CD4-positive, alpha-beta T cell treated with Interferon gamma for 1 hour (primary cell): ENCODE results near the gene OXER1.

ENCODE experiments used
- DNase-seq: peaks from one replicate; pipeline ENCODE4 v3.0.0-alpha.2; 2020

The OXER1 gene

DNA sequence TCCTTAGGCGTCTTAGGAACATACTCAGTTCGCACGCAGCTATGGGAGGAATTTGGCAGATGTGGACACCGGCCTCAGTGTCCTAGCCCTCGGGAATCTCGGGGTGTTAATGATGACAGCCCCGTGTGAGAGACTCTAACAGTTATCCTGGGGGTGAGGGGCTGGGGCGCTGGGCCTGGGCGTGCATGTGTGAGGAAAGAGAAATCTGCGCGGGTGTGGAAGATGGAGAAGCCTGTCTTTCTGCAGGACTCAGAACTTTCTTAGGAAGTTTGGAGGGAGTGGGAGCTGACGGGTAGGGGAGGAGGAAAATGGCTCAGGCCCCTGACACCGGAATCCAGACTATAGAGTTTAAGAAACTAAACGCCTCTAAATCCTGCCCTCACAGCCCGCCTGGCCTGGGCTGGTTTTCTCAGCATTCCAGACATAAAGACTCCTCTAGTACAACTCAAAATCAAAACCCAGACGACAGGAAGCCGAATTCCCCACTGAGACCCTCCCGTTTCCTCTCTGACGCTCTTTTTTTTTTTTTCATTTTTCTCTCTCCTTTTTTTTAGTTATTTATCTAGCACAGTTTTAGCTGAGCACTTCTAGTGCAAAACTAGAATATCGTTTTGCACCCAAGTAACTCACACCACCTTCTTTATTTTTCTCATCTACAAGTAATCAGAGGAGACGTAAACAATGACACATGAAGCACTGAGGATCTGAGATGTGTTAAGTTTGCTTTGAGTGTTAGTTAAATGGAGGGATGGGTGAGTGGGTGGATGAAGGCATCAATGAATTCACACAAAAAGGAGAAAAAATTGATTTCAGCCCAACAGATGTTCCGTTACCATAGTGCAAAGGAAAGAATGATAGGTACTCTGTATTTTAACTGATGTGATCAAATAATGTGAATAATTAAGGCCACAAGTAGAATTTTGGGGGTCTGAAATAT is 29.7 kb upstream of the OXER1 start:
- DNase-seq, result no peak

DNA sequence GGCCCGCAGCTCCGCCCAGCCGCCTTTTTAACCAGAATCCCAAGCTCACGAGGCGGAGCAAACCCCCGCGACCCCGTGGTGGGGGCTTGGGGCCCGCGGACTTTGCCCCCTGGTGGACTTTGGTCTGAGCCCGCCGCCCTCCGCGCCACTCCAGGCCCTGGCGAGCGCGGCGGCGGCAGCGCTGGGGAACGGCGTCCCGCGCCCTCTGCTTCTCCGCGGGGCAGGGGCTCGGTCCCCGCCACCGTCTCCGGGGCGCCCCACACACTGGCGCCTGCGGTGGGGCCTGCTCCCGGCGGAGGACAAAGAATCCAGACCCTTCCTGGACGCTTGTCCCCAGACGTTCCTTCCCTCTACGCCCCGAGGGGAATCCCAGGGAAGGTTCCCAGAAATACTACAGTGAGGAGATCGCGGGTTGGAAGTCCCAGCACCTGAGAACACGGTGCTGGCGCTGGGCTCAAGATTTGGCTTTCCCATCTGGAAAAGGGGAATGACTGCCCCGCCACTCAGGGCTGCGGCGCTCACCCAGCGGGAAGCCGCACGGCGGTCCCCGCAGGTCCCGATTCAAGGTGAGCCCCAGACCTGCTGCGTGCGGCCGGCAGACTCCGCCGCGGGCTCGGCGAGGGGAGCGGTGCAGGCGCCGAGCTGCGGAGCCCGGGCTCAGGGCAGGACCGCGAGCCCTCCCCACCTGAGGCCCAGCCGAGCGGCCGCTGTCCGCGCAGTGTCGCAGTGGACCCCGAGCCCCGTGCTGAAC is 28.8 kb upstream of the OXER1 start, which contains the start of gene HAAO:
TSS of gene HAAO (minus strand) at position 1 of the 751 bp plus-strand sequence. CDS start 47 bp downstream, outside the sequence.
- no peak for DNase-seq

DNA sequence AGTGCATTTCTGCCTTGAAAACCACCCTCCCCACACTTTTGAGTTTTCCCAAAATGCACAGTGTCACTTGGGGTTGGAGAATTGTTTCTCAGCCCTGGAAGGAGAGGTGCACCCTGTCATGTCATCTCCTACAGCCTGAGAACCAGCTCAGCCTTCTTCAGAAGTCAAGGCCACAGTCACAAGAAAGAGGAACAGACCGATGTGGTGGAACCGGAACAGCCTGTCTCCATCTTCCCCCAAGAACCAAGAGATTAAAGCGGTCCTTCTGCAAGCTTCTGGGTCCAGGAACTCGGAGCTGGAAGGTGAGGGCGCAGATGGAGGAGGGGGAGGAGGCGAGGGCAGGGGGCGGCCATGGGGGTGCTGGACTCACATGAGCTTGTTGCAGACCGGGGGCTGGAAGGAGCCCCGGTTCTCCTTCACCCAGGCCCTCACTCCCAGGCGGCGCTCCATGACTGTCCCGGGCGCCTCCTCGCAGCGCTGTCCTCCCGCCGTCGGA is 28.2 kb upstream of the OXER1 start:
- no peak for DNase-seq

DNA sequence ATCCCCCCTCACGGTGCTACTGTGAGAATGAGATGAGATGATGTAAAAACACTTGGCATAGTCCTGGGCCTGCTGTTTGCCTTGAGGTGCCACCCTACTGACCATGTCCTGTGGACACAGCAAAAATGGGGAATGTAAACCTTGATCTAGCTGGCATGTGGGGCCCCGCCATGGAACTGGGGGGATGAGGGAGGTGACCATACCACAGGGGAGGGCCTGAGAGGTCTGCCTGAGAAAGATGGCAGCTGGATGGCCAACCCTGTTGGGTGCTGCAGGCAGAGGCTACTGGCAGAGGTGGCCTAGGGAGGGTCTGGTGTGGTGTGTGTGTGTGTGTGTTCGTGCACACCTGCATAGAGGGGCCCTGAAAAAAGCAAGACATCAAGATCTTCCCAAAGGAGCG is 27.7 kb upstream of the OXER1 start:
- DNase-seq, result no peak

DNA sequence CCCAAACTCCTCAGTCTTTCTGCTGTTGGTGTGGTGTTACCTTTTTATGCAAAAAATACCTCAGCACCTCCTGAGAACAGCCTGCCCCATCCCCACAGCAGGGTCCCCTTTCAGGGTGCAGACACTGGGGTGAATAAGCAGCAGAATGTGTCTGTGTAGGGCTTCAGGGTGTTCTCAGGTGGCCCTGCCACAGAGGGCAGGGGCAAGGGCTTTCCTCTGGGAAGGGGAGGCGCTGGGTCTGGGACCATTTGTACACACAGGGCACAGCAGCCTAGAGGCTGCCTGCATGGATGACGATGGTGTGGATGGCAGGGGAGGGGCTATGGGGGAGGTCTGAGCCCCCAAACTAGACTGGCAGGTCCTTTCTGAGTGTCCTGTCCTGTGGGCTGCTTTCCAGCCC is 25.8 kb upstream of the OXER1 start:
- DNase-seq, result no peak

DNA sequence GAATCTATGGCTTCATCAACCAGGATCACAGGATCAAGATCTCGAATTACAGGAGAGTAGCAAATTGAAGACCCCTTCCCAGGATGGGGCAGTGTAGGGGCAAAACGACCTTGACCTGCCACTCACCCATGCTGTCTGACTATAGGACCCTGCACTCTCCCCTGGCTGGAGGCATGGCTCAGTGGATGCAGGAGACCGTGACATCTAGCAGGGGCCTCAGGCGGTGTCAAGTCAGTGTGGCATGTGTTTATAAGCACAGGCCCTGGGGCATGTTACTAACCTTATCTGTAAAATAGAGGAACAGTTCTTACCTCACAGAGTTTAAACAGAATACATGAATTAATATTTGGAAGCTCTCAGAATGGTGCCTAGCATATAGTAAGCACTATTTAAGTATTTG is 24.9 kb upstream of the OXER1 start:
- no peak for DNase-seq

DNA sequence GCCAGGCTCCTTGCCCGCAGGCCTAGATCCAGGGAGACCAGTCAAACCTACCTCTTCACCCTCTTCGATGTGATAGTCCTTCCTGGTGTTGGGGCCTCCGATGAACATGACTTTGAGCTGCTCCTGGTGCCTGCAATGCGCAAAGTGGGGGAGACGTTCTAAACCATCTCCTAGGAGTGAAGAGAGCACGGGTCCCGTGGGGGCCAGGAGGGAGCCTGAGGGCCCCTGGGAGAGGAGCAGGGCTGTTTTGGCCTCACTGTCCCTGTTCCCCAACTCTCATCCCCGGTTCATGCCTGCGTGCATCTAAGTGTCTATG is 24.5 kb upstream of the OXER1 start:
- DNase-seq, result no peak

DNA sequence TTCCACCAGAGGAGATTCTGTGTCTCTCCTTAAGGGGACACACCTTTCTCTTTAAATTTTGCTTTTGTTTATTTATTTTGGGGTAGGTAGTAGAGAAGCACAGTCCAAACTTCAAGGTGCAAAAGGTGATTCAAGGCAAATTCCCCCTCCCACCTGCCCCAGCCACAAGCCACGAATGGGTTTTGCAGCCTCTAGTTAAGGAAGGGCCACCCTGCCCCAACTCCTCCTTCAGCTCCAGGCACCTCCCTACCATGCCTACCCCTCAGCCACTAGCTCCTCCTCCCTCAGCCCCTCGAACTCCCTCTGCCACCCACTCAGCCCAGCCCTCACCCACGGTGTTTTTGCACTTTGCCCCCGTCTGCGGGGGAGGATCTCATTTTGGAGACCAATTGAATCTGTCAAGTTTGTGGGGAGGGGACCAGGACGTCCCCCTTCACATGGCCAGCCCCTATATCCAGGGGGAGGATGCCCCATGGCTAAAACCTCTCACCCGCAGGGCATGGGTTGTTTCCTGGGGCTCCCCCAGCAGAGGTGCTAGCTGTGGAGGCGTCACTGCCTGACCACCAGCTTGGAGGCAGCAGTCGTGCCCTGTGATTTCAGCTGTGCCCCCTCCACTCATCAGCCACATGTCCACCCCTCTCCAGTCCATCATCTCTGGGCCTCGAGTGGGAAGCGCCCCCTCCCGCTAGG is 24.0 kb upstream of the OXER1 start:
- no peak for DNase-seq

DNA sequence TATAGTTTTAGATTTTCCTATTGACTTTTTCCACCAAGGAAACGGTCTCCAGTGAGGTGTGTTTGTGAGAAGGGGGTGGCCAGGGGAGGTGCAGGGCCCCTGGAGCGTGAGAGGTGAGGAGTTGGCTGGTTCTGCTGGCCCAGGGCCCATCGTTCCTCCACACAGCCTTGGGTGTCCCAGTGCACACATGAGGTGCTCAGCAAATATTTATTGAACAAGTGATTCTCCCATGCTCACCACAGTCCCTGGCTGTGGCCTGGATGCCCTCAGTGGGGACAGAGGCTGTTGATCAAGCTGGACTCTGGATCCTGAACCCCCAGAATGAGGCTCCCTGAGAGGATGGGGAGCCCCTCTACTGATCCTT is 23.5 kb upstream of the OXER1 start:
- no peak for DNase-seq

DNA sequence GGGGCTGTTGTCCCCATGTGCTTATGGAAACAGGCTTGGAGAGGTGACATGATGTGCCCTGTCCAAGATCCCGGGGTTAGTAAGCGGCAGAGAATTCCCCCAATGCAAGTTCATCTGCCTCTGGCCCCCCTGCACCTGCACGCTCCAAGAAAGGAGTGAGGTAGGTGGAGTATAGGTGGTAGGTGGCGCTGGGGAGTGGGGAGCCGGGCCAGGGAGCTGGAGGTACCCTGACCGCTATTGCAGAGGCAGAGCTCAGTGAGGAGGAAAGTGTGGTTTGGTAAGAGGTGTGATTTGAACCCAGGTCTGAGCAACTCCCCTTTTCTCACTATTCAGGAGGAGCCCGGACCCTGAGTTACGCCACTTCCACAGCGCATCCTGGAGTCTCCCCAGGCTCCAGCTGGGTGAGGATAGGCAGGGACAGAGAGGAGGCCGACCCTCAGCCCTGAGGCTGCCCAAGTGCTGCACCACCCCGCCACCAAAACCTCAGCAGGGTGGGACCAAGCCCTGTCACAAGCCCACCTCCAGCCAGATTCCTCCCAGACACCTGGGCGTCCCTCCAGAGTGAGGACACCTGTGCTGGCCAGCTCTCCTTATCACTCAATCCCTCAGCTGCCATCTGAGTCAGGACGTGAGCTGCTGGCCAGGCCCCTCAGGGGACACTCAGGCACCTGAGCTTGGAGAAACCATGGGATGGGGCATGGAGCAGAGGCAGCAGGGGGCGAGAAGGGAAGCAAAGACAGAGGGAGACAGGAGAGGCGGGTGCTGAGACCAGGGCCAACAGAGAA is 22.8 kb upstream of the OXER1 start:
- no peak for DNase-seq

DNA sequence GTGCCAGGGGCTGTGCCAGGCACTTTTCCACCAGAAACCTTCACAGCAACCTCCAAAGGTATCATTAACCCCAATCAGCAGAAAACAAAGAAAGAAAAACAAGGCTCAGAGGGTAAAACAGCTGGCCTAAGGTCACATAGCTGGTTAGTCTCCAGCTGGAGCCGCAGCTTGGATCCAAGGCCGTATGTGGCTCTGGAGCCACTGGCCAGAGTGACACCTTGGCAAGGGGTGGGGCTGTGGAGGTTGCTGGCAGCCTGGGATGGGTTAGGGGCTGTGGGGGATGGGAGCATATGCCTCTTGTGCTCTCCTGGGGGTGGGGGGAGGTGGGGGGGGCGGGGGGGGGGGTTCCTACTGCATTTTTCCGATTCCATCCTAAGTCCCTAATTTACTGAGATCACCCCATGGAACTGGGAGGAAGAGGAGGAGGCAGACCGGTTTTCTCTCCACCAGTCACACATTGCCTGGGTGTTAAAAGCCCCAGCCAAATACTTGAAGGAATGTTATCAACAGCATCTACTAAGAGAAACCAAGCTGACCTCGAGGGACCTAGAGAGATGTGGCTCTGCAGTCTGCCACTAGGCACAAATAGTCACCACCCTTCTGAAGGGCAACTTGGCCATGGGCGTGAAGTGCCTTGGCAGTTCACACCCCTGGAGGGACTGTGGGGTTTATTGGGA is 20.4 kb upstream of the OXER1 start:
- DNase-seq, result no peak

DNA sequence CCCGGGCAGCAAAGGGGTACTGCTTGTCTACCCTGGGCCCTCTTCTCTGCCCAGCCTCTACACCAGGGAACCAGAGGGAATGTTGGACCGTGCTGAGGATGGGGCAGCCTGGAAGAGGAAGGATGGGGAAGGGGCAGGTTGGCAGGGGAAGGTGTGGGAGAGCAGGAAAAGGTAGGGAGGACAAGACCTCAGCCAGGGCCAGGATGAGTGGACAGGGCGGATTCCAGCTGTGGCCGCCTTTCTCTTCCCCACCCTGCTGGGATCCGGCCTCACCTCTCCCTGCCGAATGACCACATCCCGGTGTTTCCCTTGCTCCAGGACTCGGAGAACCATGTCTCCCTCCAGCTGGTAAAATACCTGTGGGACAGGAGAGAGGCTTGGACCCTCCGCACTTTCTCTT is 19.6 kb upstream of the OXER1 start:
- no peak for DNase-seq

DNA sequence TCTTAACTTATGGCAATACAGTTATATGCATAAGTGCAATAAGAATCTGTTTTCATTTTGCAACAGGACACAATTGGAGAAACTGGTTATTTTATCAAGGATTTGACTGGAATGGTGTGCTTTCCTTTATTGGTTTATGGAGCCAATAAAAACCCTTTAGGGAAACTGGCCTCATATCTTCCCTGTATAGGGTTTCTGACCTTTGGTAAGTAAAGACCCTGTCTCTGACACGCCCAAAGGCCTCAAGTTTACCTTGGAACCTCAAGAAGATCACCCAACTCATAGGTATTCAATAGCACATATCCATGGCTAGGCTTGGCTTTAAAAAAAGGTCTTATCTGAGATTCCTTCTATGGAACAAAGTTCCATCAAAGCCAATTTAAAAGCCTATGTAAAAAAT is 17.2 kb upstream of the OXER1 start:
- DNase-seq, result no peak

DNA sequence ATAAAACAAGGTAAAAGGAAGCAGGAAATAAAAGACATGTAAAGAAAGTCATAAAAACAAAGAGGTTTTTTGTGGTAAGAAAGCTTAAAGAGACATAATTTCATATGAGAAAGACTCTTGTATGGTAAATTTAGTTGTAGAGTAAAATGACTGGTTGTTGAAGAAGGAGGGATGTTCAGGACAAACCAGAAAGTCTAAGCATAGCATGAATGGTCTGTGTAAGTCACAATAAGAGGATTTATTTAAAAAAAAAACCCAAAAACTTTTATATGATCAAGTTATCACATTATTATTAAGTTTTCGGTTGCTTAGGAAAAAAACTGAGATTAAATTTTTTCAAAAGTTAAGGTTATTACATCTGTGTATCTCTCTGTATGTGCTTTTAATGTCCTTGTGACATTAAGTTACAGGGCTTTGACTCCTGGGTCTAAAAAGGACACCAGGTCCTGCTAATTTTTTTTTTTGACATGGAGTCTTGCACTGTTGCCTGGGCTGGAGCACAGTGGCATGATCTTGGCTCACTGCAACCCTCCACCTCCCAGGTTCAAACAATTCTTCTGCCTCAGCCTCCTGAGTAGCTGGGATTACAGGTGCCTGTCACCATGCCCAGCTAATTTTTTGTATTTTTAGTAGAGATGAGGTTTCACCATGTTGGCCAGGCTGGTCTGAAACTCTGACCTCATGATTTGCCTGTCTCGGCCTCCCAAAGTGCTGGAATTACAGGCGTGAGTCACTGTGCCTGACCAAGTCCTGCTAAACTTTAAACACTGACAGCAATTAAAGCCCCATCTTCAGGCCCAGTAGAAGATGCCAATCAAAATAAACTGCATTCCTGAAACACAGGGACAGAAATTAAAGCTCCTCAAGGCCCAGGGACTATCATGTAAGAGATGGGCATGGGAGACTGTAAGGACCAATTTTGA is 14.2 kb upstream of the OXER1 start:
- no peak for DNase-seq

DNA sequence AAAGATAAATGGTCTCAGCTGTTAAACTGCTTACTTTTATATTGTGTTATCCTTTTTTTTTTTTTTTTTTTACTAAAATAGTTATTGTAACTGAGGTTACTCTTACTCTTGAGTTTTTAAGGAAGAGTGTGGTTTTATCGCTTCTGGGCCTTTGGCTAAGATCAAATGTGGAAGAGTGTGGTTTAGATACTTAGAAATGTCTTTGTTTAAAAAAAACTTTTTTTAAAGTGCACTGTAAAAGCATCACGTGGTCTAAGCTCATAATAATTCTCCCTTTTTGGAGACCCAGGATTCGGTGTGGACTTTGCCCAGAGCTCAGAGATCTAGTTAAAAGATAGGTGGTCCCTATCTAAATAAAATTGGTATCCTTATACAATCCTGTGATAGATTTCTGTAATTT is 11.9 kb upstream of the OXER1 start:
- DNase-seq, result no peak

DNA sequence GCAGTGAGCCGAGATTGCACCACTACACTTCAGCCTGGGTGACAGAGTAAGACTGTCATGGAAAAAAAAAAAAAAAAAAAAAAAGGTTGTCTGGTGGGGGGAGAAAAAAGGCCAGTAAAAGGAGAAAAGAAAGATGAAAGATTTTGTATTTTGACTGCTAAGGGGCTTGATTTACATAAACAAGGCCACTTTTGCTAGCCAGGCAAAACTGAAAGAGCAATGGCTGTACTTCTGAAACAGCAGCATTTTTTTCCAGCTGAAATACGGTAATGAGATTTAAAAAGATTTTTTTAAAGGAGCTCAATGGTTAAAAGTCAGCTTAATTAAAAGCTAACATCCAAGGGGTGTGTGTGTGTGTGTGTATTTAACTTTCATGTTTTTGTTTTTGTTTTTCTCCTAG is 11.3 kb upstream of the OXER1 start:
- DNase-seq, result no peak

DNA sequence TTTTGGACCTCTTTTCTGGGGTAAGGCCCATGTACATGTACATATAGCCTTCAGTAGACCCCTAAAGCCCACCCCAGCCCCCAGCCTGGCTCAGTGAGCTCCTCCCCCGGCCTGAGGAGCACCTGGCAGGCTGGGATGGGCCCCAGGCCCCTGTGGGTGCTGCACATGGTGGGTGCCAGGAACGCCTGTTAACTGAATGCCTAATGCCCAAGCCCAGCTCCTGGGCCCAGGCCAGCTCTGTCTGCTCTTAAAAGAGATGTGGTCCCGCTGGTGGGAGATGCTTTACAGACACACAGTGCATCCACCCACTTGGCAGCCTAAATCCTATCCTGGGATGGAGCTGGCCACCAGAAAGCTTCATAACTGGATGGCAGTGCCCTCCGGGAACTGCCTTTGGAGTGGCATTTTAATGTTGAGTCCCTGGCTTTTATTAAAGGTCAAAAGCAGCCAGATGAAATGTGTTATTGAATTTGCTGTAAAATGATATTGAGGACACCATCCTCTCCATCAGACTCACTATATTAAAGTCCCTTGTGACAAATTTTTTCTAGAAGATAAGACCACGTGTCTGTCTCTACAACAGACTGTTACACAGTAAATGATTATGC is 7.7 kb upstream of the OXER1 start:
- no peak for DNase-seq

DNA sequence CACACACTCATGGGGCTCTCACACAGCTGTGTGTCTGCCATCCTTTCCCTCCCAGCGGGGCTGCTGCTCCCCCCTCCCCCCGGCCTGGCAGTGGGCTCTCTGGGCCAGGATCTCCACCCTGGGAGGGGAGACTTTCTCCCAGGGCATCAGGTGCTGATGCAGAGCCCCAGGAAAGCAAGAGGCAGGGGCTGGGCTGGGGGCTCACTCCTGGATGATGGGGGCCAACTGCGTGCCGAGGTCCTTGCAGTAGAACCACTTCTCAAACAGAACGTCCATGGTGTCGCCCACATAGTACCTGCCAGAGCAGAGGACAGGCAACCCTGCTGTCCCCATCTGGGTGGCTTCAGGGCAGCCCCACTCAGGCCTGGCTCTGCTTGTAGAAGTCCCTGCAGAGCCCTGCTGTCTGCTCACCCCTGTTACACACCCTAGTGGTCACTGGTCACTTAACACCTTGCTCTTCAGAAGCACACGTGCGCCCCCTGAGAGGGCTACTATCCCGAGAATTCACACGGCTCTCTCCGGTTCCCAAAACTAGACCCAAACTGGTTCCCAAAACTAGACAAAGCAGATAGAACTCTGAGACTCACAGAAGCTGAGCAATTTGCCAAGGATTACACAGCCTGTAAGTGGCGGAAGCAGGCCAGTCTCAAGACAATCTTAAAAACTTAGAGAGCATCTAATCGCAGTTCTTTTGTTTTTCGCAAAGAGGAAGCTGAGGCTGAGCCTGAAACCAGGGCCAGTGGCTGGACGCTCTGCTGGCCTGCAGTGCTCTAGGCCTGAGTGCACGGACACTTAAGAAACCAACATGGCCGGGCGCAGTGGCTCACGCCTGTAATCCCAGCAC is 6.6 kb upstream of the OXER1 start:
- no peak for DNase-seq

DNA sequence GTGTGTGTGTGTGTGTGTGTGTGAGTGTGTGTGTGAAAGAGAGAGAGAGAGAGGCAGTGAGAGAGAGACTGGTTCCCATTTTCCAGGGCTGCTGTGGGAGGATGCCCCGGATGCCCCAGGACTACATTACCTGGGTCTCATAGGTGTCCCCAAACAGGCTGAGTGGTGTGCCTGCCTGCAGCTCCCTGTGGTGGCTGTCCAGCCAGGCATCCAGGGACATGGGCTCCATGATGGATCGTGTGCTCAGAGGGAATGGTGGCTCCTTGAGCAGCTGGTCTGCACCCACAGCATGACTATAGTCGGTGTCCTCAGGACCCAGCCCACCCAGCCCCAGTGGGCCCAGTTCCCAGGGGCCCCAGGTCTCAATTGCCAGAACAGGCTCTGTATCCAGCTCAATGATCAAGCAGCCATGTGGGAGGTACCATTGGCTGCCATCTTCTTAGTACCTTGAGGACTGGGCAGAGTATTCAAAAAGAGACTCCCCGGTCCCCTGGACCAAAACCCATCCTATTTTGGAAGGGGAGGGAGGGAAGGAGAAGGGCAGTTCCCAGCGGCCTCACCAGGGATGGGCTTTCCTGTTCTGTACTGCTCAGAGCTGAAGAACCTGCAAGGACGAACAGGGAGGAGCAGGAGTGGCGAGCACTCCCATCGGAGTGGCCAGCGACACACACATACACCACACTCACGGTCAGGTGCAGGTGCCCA is 5.8 kb upstream of the OXER1 start:
- no peak for DNase-seq
